C4-2B (cell line): ENCODE results near the gene DOLPP1.
A peak's percentile ranks its signal among the peaks of the same experiment; 100 is the strongest.
"Not testable (repeated sequence)": the region's sequence is repeated elsewhere in the genome, so short reads cannot be mapped to it uniquely, and the experiment has no call there.

Experiments
- H3K27ac ChIP-seq: fragments of 450-650 bp; 2 replicates; pipeline ENCODE4 v1.5.1; 2017
- ZFX ChIP-seq: fragments of 450-650 bp; IDR thresholded peaks from 2 replicates; pipeline ENCODE4 v1.6.1; 2017
- TF ChIP-seq, protein P1 (sequence below): fragments of 450-650 bp; conservative IDR thresholded peaks from 2 replicates; pipeline ENCODE4 v1.5.1; 2017; ENCODE audit warnings: mild to moderate bottlenecking

The DOLPP1 gene

DNA sequence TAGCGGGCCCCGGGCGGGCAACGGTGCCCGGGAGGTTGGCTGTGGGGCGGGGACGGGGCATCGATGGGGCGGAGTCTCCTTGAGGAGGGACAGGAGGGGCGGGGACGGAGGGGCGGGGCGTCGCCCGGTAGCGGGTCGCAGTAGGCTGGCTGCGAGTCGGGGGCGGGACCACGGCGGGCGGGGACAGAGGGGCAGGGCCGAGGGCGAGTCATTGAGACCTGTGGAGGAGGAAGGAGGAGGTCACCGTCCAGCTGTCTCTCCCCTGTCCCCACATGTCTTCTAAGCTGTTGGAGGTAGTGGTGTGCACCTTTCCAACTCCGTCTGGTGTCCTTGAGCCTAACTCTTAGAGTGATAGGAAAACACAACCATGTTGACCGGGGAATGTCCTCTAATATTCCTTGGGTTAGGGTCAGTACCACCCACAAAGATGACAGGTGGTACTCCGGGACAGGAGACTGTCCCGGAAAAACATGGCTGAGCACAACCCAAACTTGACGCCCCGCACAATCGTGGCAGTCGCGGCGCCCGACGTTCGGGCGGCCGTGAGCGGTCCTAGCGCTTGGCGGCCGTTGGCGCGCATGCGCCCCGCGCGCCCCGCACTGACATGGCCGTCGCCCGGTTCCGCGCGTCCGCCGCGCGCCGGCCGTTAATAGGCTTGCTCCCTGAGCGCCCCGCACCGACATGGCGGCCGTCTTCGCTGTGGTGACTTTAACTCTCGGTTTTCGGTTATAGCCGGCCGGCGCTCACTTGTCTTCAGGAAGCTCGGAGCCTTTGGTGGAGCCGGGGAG, 30.0 kb downstream of the DOLPP1 start, which contains the start of the genes CRAT and PTPA:
Gene CRAT, minus strand, starts transcription at position 54 of the 788 bp plus-strand sequence. CDS start 284 bp downstream, outside the sequence.
Gene PTPA, plus strand, starts transcription at position 676 of the 788 bp plus-strand sequence. CDS start 186 bp downstream, outside the sequence.
- TF ChIP-seq ZFX, result no peak
- TF ChIP-seq, protein P1, sequence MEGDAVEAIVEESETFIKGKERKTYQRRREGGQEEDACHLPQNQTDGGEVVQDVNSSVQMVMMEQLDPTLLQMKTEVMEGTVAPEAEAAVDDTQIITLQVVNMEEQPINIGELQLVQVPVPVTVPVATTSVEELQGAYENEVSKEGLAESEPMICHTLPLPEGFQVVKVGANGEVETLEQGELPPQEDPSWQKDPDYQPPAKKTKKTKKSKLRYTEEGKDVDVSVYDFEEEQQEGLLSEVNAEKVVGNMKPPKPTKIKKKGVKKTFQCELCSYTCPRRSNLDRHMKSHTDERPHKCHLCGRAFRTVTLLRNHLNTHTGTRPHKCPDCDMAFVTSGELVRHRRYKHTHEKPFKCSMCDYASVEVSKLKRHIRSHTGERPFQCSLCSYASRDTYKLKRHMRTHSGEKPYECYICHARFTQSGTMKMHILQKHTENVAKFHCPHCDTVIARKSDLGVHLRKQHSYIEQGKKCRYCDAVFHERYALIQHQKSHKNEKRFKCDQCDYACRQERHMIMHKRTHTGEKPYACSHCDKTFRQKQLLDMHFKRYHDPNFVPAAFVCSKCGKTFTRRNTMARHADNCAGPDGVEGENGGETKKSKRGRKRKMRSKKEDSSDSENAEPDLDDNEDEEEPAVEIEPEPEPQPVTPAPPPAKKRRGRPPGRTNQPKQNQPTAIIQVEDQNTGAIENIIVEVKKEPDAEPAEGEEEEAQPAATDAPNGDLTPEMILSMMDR, result no peak
- peak within 1 kb of the TSS; percentile 96 for H3K27ac ChIP-seq

DNA sequence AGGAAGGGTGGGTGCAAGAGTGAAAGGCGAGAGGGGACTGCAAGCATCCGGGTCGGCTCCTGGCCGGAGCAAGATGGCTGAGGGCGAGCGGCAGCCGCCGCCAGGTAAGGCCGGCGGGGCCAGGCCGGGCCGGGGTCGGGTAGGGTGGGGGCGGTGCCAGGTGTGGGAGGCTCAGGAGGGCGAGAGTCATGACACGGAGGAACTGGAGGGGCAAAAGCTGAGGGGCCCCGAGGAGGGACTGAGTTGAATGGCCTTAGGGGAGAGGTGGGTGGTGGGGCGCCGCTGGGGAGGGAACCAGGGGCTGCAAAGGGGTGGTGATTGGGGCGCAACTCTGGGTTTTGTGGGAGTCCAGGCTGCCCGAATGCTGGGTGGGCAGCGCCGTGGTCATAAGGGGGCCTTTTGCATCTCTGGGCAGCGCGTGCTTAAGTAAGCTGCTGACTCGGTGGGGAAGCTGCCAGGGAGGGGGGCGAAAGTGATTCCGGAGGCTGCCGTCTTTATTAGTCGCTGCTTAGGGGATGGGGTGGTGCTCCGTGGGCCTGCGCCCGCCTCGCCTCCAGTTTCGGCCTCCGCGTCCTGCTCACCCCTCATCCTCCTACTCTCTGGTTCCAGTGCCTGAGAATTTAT, 30.7 kb downstream of the DOLPP1 start:
- peak; percentile 84; the same call in 1 of the 2 replicates for TF ChIP-seq ZFX
- TF ChIP-seq, protein P1, result no peak
- peak overlapping the region; percentile 96 for H3K27ac ChIP-seq

DNA sequence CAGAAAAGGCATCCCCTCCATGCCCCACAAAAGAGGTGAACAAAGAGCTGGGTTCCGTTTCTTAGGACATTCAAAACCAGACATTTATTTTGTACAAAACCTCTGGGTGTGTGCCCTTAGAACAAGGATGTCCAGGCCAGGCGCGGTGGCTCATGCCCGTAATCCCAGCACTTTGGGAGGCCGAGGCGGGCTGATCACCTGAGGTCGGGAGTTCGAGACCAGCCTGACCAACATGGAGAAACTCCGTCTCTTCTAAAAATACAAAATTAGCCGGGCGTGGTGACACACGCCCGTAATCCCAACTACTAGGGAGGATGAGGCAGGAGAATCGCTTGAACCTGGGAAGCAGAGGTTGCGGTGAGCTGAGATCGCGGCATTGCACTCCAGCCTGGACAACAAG, 31.6 kb downstream of the DOLPP1 start:
- peak overlapping the region; percentile 96 for H3K27ac ChIP-seq

DNA sequence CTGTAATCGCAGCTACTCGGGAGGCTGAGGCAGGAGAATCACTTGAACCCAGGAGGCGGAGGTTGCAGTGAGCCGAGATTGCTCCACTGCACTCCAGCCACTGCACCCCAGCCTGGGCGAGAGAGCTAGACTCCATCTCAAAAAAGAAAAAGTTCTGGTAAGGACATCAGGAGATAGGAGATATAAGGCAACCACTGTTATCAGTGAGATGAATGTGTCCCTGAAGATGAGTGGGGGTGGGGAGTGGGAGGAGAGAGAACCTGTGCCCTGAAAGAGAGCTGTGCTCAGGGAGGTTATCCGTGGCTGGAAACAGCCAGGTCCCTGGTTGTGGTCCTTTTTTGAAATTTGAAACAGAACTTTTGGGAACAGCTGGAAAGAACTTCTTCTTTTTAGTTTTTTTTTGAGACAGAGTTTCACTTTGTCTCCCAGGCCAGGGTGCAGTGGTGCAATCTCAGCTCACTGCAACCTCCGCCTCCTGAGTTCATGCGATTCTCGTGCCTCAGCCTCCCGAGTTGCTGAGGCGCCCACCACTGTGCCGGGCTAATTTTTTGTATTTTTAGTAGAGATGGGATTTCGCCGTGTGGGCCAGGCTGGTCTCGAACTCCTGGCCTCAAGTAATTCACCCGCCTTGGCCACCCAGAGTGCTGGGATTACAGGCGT, 32.9 kb downstream of the DOLPP1 start:
- H3K27ac ChIP-seq, result peak overlapping the region; percentile 57
- no peak for TF ChIP-seq ZFX
- TF ChIP-seq, protein P1, result no peak

DNA sequence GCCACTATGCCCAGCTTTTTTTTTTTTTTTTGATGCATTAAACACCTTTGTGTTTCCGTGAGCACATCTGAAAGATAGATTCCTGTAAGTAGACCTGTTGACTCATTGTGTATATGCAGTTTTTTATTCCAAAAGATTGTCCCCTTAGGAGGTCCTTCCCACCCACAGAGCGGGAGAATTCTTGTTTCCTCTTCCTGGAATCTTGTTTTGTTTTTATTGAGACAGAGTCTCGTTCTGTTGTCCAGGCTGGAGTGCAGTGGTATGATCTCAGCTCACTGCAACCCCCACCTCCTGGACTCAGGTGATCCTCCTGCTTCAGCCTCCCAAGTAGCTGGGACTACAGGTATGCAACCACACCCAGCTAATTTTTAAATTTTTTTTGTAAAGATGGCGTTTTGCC, 37.9 kb downstream of the DOLPP1 start:
- no peak overlapping the region for H3K27ac ChIP-seq
- no peak for TF ChIP-seq ZFX
- TF ChIP-seq, protein P1, result no peak

DNA sequence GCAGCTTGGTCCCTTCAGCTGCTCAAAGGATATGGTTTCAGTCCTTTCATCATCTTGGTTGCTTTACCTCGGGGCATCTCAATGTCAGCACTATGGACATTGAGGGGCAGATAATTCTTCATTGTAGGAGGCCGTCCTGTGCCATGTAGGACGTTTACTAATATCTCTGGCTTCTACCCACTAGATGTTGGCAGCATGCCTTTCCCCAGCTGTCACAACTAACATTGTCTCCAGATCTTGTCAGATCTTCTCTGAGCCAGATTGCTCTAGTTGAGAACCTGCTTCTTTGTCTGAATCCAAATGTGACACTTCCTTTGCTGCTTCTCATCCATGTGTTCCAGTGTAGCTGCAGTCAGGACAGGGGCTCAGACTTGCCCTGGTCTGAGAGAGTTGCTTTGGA, 40.6 kb downstream of the DOLPP1 start:
- H3K27ac ChIP-seq, result no peak overlapping the region
- TF ChIP-seq, protein P1, result no peak
- TF ChIP-seq ZFX, result no peak

DNA sequence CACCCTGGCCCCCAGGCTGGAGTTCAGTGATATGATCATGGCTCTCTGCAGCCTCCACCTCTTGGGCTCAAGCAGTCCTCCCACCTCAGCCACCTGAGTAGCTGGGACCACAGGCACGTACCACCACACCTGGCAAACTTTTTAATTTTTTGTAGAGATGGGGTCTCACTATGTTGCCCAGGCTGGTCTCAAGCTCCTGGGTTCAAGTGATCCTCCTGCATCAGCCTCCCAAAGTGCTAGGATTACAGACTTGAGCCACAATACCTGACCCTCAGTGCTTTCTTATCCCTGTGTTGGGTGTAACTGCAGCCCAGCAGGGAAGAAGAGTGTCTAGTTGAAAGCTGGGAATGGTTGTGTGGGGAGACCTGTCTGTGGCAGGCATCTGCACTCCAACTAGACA, 41.2 kb downstream of the DOLPP1 start:
- H3K27ac ChIP-seq, result no peak overlapping the region
- no peak for TF ChIP-seq ZFX
- TF ChIP-seq, protein P1, result no peak

DNA sequence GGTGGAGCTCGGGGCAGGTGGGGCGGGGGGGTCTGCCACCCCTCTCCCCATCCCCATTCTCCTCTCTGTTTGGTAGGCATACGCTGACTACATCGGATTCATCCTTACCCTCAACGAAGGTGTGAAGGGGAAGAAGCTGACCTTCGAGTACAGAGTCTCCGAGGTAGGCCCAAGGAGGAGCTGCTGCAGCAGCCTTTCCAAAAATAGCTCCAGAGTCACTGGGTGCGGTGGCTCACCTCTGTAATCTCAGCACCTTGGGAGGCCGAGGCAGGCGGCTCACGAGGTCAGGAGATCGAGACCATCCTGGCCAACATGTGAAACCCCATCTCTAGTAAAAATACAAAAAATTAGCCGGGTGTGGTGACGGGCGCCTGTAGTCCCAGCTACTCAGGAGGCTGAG, 42.1 kb downstream of the DOLPP1 start:
- not testable (repeated sequence) for H3K27ac ChIP-seq
